ENCODE results near the gene WDR77.

Gene WDR77

GRCh38 chr1:111422546-111423391, 26.3 kb downstream of the WDR77 start:
- H3K9ac ChIP-seq (ENCODE audit: low read length): no peak overlapping the region
- H3K27me3 ChIP-seq (ENCODE audit: control insufficient read depth in 1 of 2, insufficient read depth in 2 of 2, low read length in 2 of 2): no peaks in the 10 kb centered on the region
- H3K36me3 ChIP-seq (ENCODE audit: insufficient read depth, low read length): no peaks in the 10 kb centered on the region
- peaks cover 5% of the 10 kb centered on the region for H3K4me1 ChIP-seq (ENCODE audit: insufficient read depth, low read length)
- H3K4me3 ChIP-seq (ENCODE audit: low read depth in 1 of 2, low read length in 2 of 2): no peak overlapping the region
- no peaks in the 10 kb centered on the region for H3K9me3 ChIP-seq (ENCODE audit: low read length)
- no peak overlapping the region for H3K27ac ChIP-seq (ENCODE audit: low read depth, low read length)

GRCh38 chr1:111420377-111420776, 28.7 kb downstream of the WDR77 start:
- no peaks in the 10 kb centered on the region for H3K9me3 ChIP-seq (ENCODE audit: low read length)
- H3K36me3 ChIP-seq (ENCODE audit: insufficient read depth, low read length): no peaks in the 10 kb centered on the region

GRCh38 chr1:111419037-111419436, 30.0 kb downstream of the WDR77 start:
- no peaks in the 10 kb centered on the region for H3K9me3 ChIP-seq (ENCODE audit: low read length)
- H3K9ac ChIP-seq (ENCODE audit: low read length): no peak overlapping the region
- H3K4me1 ChIP-seq (ENCODE audit: insufficient read depth, low read length): peaks cover 5% of the 10 kb centered on the region
- H3K27me3 ChIP-seq (ENCODE audit: control insufficient read depth in 1 of 2, insufficient read depth in 2 of 2, low read length in 2 of 2): no peaks in the 10 kb centered on the region
- no peak overlapping the region for H3K4me3 ChIP-seq (ENCODE audit: low read depth in 1 of 2, low read length in 2 of 2)
- no peak overlapping the region for H3K27ac ChIP-seq (ENCODE audit: low read depth, low read length)
- no peaks in the 10 kb centered on the region for H3K36me3 ChIP-seq (ENCODE audit: insufficient read depth, low read length)

More at GRCh38 chr1:111420377-111420776, 28.7 kb downstream of the WDR77 start:
- H3K27ac ChIP-seq (ENCODE audit: low read depth, low read length): no peak overlapping the region
- no peaks in the 10 kb centered on the region for H3K27me3 ChIP-seq (ENCODE audit: control insufficient read depth in 1 of 2, insufficient read depth in 2 of 2, low read length in 2 of 2)
- H3K4me3 ChIP-seq (ENCODE audit: low read depth in 1 of 2, low read length in 2 of 2): no peak overlapping the region
- peaks cover 5% of the 10 kb centered on the region for H3K4me1 ChIP-seq (ENCODE audit: insufficient read depth, low read length)
- H3K9ac ChIP-seq (ENCODE audit: low read length): no peak overlapping the region

- H3K9me3 ChIP-seq (ENCODE audit: low read length): no peaks in the 10 kb centered on the region
- no peaks in the 10 kb centered on the region for H3K27me3 ChIP-seq (ENCODE audit: control insufficient read depth in 1 of 2, insufficient read depth in 2 of 2, low read length in 2 of 2)
Observed at GRCh38 chr1:111417755-111418154, 31.3 kb downstream of the WDR77 start.

GRCh38 chr1:111415461-111415860, 33.6 kb downstream of the WDR77 start:
- H3K27ac ChIP-seq (ENCODE audit: low read depth, low read length): no peak overlapping the region
- no peak overlapping the region for H3K9ac ChIP-seq (ENCODE audit: low read length)
- no peak overlapping the region for H3K4me3 ChIP-seq (ENCODE audit: low read depth in 1 of 2, low read length in 2 of 2)
- H3K27me3 ChIP-seq (ENCODE audit: control insufficient read depth in 1 of 2, insufficient read depth in 2 of 2, low read length in 2 of 2): no peaks in the 10 kb centered on the region
- H3K4me1 ChIP-seq (ENCODE audit: insufficient read depth, low read length): peaks cover 5% of the 10 kb centered on the region
- no peaks in the 10 kb centered on the region for H3K36me3 ChIP-seq (ENCODE audit: insufficient read depth, low read length)
- no peaks in the 10 kb centered on the region for H3K9me3 ChIP-seq (ENCODE audit: low read length)

More at GRCh38 chr1:111417755-111418154, 31.3 kb downstream of the WDR77 start:
- H3K4me3 ChIP-seq (ENCODE audit: low read depth in 1 of 2, low read length in 2 of 2): no peak overlapping the region
- no peak overlapping the region for H3K9ac ChIP-seq (ENCODE audit: low read length)
- no peaks in the 10 kb centered on the region for H3K36me3 ChIP-seq (ENCODE audit: insufficient read depth, low read length)
- no peak overlapping the region for H3K27ac ChIP-seq (ENCODE audit: low read depth, low read length)
- peaks cover 5% of the 10 kb centered on the region for H3K4me1 ChIP-seq (ENCODE audit: insufficient read depth, low read length)

GRCh38 chr1:111414756-111415155, 34.3 kb downstream of the WDR77 start:
- no peaks in the 10 kb centered on the region for H3K9me3 ChIP-seq (ENCODE audit: low read length)
- H3K4me1 ChIP-seq (ENCODE audit: insufficient read depth, low read length): peaks cover 5% of the 10 kb centered on the region
- H3K27ac ChIP-seq (ENCODE audit: low read depth, low read length): no peak overlapping the region
- no peak overlapping the region for H3K9ac ChIP-seq (ENCODE audit: low read length)
- H3K36me3 ChIP-seq (ENCODE audit: insufficient read depth, low read length): no peaks in the 10 kb centered on the region
- H3K27me3 ChIP-seq (ENCODE audit: control insufficient read depth in 1 of 2, insufficient read depth in 2 of 2, low read length in 2 of 2): no peaks in the 10 kb centered on the region
- H3K4me3 ChIP-seq (ENCODE audit: low read depth in 1 of 2, low read length in 2 of 2): no peak overlapping the region

DNA sequence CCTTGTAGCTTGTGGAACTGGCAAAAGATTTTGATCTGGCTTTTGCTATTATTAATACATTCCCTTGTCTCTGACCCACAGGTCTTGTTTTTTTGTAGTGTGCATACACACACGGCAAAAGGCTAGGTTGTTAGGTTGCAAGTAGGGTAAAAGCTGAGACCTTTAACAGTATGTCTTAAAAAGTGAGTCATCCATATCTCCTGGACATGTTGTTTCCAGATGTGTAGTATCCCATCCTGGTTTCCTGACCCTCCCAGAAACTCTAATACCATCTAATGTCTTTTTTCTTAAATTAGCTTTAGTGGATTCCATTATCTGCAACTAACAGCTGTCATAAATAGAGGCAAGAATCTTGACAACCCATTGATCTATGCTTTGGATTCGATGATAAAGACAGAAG, 36.2 kb downstream of the WDR77 start:
- no peaks in the 10 kb centered on the region for H3K27me3 ChIP-seq (ENCODE audit: control insufficient read depth in 1 of 2, insufficient read depth in 2 of 2, low read length in 2 of 2)
- H3K4me3 ChIP-seq (ENCODE audit: low read depth in 1 of 2, low read length in 2 of 2): no peak overlapping the region
- no peaks in the 10 kb centered on the region for H3K9me3 ChIP-seq (ENCODE audit: low read length)
- no peaks in the 10 kb centered on the region for H3K36me3 ChIP-seq (ENCODE audit: insufficient read depth, low read length)
- H3K9ac ChIP-seq (ENCODE audit: low read length): no peak overlapping the region
- no peaks in the 10 kb centered on the region for H3K4me1 ChIP-seq (ENCODE audit: insufficient read depth, low read length)
- no peak overlapping the region for H3K27ac ChIP-seq (ENCODE audit: low read depth, low read length)

DNA sequence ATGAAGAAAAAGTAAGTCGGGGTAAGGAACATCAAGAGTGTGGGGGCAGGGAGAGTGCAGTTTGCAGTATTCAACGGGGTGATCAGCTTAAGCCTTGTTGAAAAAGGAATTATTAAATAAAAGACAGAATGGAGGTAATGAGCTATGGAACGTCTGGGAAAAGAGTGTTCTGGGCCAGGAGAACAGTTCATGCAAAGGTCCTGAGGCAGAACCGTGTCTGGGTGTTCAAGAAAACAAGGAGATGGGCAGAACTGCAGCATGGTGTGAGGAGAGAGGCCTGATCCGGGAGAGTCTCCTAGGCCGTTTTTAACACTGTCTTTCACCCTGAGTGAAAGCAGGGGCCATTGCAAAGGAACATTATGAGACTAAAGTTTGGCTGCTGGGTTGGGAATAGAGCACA, 41.8 kb downstream of the WDR77 start:
- no peak overlapping the region for H3K9ac ChIP-seq (ENCODE audit: low read length)
- no peaks in the 10 kb centered on the region for H3K4me1 ChIP-seq (ENCODE audit: insufficient read depth, low read length)
- no peaks in the 10 kb centered on the region for H3K27me3 ChIP-seq (ENCODE audit: control insufficient read depth in 1 of 2, insufficient read depth in 2 of 2, low read length in 2 of 2)
- no peaks in the 10 kb centered on the region for H3K36me3 ChIP-seq (ENCODE audit: insufficient read depth, low read length)
- no peaks in the 10 kb centered on the region for H3K9me3 ChIP-seq (ENCODE audit: low read length)
- H3K4me3 ChIP-seq (ENCODE audit: low read depth in 1 of 2, low read length in 2 of 2): no peak overlapping the region
- H3K27ac ChIP-seq (ENCODE audit: low read depth, low read length): no peak overlapping the region

DNA sequence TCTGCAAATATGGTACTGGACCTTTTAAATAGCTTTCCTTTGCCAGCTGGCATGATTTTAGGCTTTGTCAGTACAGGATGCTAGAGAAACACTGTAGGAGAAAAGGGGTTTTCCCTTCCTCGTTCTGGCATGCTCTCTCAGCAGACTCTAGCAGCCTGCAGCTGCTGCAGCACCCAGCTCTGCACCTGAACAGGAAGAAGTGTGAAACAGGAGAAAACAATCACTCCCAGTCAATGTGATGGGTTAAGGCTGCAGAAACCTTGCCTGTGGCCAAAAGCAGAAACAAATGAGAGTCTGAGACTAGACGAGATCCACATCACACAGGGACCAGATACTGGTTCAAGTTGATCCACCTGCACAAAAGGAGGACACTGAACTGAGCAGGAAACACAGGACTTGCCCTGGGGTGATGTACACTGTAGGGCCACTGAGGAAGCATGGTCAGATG, 42.7 kb downstream of the WDR77 start:
- Histone ChIP-seq H3K27me3 (ENCODE audit: control insufficient read depth in 1 of 2, insufficient read depth in 2 of 2, low read length in 2 of 2) (no peaks in the 10 kb centered on the region), H3K4me1 (ENCODE audit: insufficient read depth, low read length) (no peaks in the 10 kb centered on the region), H3K9me3 (ENCODE audit: low read length) (no peaks in the 10 kb centered on the region), H3K36me3 (ENCODE audit: insufficient read depth, low read length) (no peaks in the 10 kb centered on the region), H3K27ac (ENCODE audit: low read depth, low read length) (no peak overlapping the region), H3K9ac (ENCODE audit: low read length) (no peak overlapping the region), H3K4me3 (ENCODE audit: low read depth in 1 of 2, low read length in 2 of 2) (no peak overlapping the region)

GRCh38 chr1:111404588-111404987, 44.5 kb downstream of the WDR77 start:
- H3K9ac ChIP-seq (ENCODE audit: low read length): no peak overlapping the region
- H3K4me3 ChIP-seq (ENCODE audit: low read depth in 1 of 2, low read length in 2 of 2): no peak overlapping the region
- no peaks in the 10 kb centered on the region for H3K4me1 ChIP-seq (ENCODE audit: insufficient read depth, low read length)
- no peaks in the 10 kb centered on the region for H3K27me3 ChIP-seq (ENCODE audit: control insufficient read depth in 1 of 2, insufficient read depth in 2 of 2, low read length in 2 of 2)
- no peak overlapping the region for H3K27ac ChIP-seq (ENCODE audit: low read depth, low read length)
- H3K36me3 ChIP-seq (ENCODE audit: insufficient read depth, low read length): no peaks in the 10 kb centered on the region
- no peaks in the 10 kb centered on the region for H3K9me3 ChIP-seq (ENCODE audit: low read length)

- H3K4me3 ChIP-seq (ENCODE audit: low read depth in 1 of 2, low read length in 2 of 2): no peak overlapping the region
- no peaks in the 10 kb centered on the region for H3K36me3 ChIP-seq (ENCODE audit: insufficient read depth, low read length)
- no peak overlapping the region for H3K9ac ChIP-seq (ENCODE audit: low read length)
- no peak overlapping the region for H3K27ac ChIP-seq (ENCODE audit: low read depth, low read length)
- H3K27me3 ChIP-seq (ENCODE audit: control insufficient read depth in 1 of 2, insufficient read depth in 2 of 2, low read length in 2 of 2): no peaks in the 10 kb centered on the region
- H3K9me3 ChIP-seq (ENCODE audit: low read length): no peaks in the 10 kb centered on the region
- no peaks in the 10 kb centered on the region for H3K4me1 ChIP-seq (ENCODE audit: insufficient read depth, low read length)
Observed at GRCh38 chr1:111402083-111402482, 47.0 kb downstream of the WDR77 start.
